ENCODE results near the gene ZNF273. TPM values are rescaled to one million over a fixed set of nuclear protein-coding genes. Genes with fewer than 3 reads are reported as not detected.

ZNF273 gene
- total and polyA plus RNA-seq, 10 of the 15 experiments (the other 5 are each of a cell fraction or from before 2014, with no cell fraction given), result 4.8 to 12.3 (median 7.8) TPM

DNA sequence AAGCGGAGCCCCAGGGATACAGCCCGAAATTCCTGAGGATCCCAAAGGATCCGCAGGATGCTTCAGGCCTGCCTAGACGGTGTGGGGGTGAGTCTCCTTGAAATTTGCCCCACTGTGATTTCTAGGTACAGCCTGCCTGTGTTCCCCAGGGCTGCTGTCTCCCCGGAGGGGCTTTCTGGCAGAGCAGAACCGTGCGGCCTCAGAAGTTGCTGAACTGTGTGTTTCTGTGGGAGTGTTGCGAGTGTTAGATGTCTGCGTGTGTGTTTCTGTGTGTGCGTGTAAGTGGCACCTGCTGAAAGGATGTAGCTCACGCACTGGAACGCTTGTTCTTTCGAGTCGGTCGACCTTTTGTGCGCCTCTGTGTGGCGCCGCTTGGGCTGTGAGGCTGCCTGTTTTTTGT lies 27.8 kb upstream of the ZNF273 start:
- ChIA-PET SMC1A (ENCODE audit: uncharacterized antibody, unreplicated experiment) (no interaction called here), POLR2A (no interaction called here)
- H3K4me1 ChIP-seq (ENCODE audit: control insufficient read depth, insufficient read depth, low read length), result no peaks in the 10 kb centered on the region

DNA sequence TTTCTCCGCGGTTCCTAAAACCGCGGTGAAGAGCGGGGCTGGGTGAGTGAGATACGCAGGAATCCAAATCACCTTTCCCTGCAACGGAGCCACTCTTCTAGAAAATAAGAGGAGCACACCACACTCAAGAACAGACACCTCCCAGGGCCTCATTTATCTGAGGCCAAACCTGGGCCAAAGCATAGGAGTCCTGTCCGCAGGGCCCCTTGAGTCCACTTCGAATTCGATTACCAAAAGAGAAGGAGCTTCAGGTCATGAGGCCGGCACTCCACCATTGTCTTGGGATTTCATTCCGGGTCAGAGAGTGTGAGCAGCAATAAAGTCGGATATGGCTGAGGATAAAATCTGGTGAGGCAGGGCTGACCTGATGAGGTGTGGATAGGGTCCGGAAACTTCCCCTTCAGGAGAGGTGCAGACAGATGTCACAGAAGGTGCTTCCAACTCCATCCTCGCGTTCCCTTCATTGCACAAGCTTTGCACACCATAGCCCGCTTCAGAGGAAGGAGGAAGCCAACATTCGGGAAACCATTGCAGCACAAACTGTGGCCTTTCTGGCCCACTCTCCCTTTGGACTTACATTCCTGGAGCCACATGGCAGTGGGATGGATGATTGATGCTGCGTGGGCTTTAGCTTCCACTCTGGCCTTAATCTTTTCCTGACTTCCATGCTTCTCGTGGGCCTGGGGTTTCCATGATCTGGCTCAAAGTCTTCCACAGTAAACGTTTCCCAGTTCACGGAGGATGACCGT lies 27.2 kb upstream of the ZNF273 start:
- Histone ChIP-seq H3K4me3 (no peak overlapping the region), H3K27ac (ENCODE audit: control insufficient read depth, insufficient read depth) (no peak overlapping the region), H3K4me1 (ENCODE audit: control insufficient read depth, insufficient read depth, low read length) (no peaks in the 10 kb centered on the region), H3K9ac (ENCODE audit: control insufficient read depth, insufficient read depth, low read length) (no peak overlapping the region), H3K4me2 (ENCODE audit: control insufficient read depth, insufficient read depth) (no peak overlapping the region), H3K36me3 (ENCODE audit: control insufficient read depth in 2 of 2, insufficient read depth in 2 of 2, low read length in 1 of 2) (no peaks in the 10 kb centered on the region), H3K79me2 (ENCODE audit: control insufficient read depth, insufficient read depth, low read length) (no peaks in the 10 kb centered on the region), H3K9me3 (replicated peaks; ENCODE audit: control insufficient read depth, insufficient read depth, low read length) (peaks cover 3% of the 10 kb centered on the region; the same call in 2 of the 3 replicates), H3K27me3 (replicated peaks in 1 of 2; ENCODE audit: control insufficient read depth in 2 of 2, insufficient read depth in 2 of 2, low read length in 1 of 2) (no peaks in the 10 kb centered on the region), H2AFZ (ENCODE audit: control insufficient read depth, low read depth, low read length) (no peak overlapping the region), H4K20me1 (ENCODE audit: control insufficient read depth, insufficient read depth) (no peaks in the 10 kb centered on the region)
- TF ChIP-seq CHD4 (IDR thresholded peaks at IDR 0.05) (no peak), CBX5 (IDR thresholded peaks at IDR 0.05; ENCODE audit: low read depth) (no peak), ZNF384 (IDR thresholded peaks at IDR 0.05; ENCODE audit: borderline replicate concordance, low read depth, low read length) (no peak)
- DNase-seq (ENCODE audit: low read depth, low spot score) (no peak), ATAC-seq (no peak), FAIRE-seq (no peak)
- CTCF ChIA-PET, result no interaction called here
- 72% methylated on average over 23 of the region's 23 CpGs for WGBS (ENCODE audit: insufficient coverage, insufficient replicate concordance, low lambda C conversion rate, missing lambda C conversion rate)
- SMC1A ChIA-PET (ENCODE audit: uncharacterized antibody, unreplicated experiment), result no interaction called here
- BruUV-seq (replicated peaks), result no TSS peak
- intact Hi-C loops (cut with micrococcal nuclease; ENCODE audit: unreplicated experiment) (no loop called here), in situ Hi-C loops (cut with MboI) (no loop called here)
- RAD21 ChIA-PET (ENCODE audit: unreplicated experiment), result no interaction called here
- POLR2A ChIA-PET, result no interaction called here

More for the DNA sequence above, 27.8 kb upstream of the ZNF273 start:
- no peak overlapping the region for H3K9ac ChIP-seq (ENCODE audit: control insufficient read depth, insufficient read depth, low read length)
- no peaks in the 10 kb centered on the region for H3K79me2 ChIP-seq (ENCODE audit: control insufficient read depth, insufficient read depth, low read length)
- H3K36me3 ChIP-seq (ENCODE audit: control insufficient read depth in 2 of 2, insufficient read depth in 2 of 2, low read length in 1 of 2), result no peaks in the 10 kb centered on the region
- intact Hi-C loops (cut with micrococcal nuclease; ENCODE audit: unreplicated experiment), result no loop called here
- H3K9me3 ChIP-seq (replicated peaks; ENCODE audit: control insufficient read depth, insufficient read depth, low read length), result peaks cover 2% of the 10 kb centered on the region; the same call in 2 of the 3 replicates
- in situ Hi-C loops (cut with MboI), result no loop called here
- TF ChIP-seq RBBP5 (conservative IDR thresholded peaks at IDR 0.05), result no peak
- no peak for TF ChIP-seq NRF1 (conservative IDR thresholded peaks at IDR 0.05; ENCODE audit: low read depth, low read length)
- TF ChIP-seq IKZF2 (IDR thresholded peaks at IDR 0.05), result no peak
- TF ChIP-seq POLR2A (IDR thresholded peaks at IDR 0.05; ENCODE audit: low read depth, low read length), result no peak
- no peak overlapping the region for H3K27ac ChIP-seq (ENCODE audit: control insufficient read depth, insufficient read depth)
- H3K4me2 ChIP-seq (ENCODE audit: control insufficient read depth, insufficient read depth), result no peak overlapping the region
- DNase-seq (ENCODE audit: low read depth, low spot score), result no peak
- CTCF ChIA-PET, result no interaction called here
- RAD21 ChIA-PET (ENCODE audit: unreplicated experiment), result no interaction called here
- H3K4me3 ChIP-seq, result no peak overlapping the region
- no peaks in the 10 kb centered on the region for H3K27me3 ChIP-seq (replicated peaks in 1 of 2; ENCODE audit: control insufficient read depth in 2 of 2, insufficient read depth in 2 of 2, low read length in 1 of 2)
- ATAC-seq, result no peak
- H2AFZ ChIP-seq (ENCODE audit: control insufficient read depth, low read depth, low read length), result no peak overlapping the region
- no peaks in the 10 kb centered on the region for H4K20me1 ChIP-seq (ENCODE audit: control insufficient read depth, insufficient read depth)
- 58% methylated on average over 18 of the region's 18 CpGs for WGBS (ENCODE audit: insufficient coverage, insufficient replicate concordance, low lambda C conversion rate, missing lambda C conversion rate)
- no TSS peak for BruUV-seq (replicated peaks)
- no peak for FAIRE-seq
